Putamen (tissue), 1 donor: ENCODE measurements around the gene LY9.

ENCODE experiments used
- DNase-seq: peaks from one replicate; pipeline ENCODE4 v3.0.0-alpha.2; 2016; ENCODE audit warnings: low spot score

The LY9 gene, protein sequence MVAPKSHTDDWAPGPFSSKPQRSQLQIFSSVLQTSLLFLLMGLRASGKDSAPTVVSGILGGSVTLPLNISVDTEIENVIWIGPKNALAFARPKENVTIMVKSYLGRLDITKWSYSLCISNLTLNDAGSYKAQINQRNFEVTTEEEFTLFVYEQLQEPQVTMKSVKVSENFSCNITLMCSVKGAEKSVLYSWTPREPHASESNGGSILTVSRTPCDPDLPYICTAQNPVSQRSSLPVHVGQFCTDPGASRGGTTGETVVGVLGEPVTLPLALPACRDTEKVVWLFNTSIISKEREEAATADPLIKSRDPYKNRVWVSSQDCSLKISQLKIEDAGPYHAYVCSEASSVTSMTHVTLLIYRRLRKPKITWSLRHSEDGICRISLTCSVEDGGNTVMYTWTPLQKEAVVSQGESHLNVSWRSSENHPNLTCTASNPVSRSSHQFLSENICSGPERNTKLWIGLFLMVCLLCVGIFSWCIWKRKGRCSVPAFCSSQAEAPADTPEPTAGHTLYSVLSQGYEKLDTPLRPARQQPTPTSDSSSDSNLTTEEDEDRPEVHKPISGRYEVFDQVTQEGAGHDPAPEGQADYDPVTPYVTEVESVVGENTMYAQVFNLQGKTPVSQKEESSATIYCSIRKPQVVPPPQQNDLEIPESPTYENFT

GRCh38 chr1:160795951-160796383 lies at the start of gene LY9:
Gene LY9, plus strand, starts transcription at chr1:160796174. Its CDS starts 14 bp downstream, at chr1:160796188.
- DNase-seq, result no peak

DNA sequence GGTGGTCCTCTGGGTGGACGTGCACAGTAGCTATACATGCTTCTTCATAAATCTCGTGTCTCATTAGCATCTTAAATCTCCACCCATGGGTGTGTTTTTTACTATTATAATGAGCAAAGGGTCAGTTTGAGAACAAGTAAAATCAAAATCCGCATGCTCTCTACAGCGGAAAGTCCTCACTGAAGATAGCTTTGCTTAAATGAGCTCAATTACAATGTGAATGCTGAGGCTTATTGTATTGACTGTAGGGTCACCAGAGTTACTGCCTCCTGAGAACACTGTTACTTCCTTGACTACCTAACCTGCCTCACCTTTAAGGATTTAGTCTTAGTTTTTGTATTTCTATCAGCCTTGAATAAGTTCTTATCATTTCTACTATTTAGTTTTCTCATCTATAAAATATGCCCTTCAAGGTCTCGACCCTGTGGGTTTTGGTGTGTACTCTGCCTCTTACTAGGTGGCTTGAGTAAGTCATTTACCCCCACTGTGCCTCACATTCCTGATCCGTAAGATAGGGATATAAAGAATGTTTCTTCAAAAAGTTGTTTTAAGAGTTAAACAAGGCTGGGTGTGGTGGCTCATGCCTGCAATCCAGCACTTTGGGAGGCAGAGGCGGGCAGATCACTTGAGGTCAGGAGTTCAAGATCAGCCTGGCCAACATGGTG lies 49.0 kb upstream of the LY9 start:
- no peak for DNase-seq

DNA sequence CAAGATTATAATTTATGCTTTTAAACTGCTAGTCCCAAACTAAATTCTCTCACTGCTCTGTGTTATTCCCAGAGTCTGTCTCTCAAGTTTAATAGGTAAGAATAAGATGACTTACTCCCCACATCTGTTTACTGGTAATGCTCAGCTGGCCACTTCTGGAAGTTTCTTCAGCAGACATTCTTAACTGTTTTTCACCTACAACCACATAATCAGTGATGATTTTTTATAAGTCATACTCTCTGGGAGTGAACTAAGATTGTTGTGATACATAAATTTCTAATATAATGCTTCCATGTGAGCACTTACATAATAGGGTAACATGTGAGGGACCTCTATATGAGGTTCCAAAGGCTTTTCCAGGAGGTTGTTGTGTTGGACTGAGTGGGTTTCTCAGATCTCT lies 48.3 kb upstream of the LY9 start:
- no peak for DNase-seq

GRCh38 chr1:160748181-160748877 lies 47.6 kb upstream of the LY9 start:
- DNase-seq, result no peak

- no peak for DNase-seq
Observed at GRCh38 chr1:160748878-160749269, 47.1 kb upstream of the LY9 start.

DNA sequence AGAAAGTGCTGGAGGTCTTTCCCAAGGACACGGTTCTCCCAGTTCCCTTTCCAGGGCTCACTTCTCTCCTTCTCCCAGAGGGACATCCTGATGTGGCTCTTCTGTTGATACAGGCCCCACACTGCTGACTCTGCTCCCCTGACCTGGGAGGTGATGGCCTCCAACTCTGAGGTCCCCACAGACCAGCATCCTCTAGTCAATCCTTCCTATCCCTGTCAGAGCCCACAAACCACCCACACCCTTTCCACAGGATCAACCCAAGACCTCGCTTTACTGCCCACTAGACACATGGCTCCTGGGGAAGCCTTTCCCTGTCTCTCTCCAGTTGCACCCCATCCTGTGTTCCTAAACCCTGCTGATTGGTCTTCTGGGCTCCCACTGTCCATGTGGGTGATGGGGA lies 45.4 kb upstream of the LY9 start:
- DNase-seq, result no peak

GRCh38 chr1:160752406-160752805 lies 43.6 kb upstream of the LY9 start:
- no peak for DNase-seq

DNA sequence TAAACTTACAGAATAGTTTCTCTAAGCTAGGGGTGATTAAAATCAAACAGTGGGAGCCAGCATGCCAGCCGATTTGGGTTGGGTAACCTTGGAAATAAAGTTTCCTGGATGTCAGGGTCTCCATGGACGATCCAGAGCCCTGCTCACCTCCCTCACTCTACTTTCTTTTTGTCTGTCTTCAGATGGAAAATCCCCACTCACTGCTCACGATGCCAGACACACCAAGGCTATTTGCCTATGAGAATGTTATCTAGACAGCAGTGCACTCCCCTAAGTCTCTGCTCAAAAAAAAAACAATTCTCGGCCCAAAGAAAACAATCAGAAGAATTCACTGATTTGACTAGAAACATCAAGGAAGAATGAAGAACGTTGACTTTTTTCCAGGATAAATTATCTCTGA lies 43.0 kb upstream of the LY9 start:
- no peak for DNase-seq

DNA sequence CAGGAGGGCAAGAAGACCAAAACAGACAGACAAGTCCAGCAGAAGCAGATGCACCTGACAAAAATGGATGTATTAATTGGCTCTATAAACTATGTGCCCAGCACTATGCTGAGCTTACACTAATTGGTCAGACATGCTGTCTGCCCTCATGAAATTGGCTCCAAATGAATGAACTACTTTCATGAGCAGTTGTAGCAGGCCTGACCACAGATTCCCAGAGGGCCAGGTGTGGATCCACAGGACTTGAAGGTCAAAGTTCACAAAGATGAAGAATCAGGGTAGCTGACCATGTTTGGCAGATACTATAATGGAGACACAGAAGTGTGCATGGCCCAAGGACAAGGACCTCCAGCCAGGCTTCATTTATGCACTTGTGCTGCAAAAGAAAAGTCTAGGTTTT lies 42.4 kb upstream of the LY9 start:
- no peak for DNase-seq

DNA sequence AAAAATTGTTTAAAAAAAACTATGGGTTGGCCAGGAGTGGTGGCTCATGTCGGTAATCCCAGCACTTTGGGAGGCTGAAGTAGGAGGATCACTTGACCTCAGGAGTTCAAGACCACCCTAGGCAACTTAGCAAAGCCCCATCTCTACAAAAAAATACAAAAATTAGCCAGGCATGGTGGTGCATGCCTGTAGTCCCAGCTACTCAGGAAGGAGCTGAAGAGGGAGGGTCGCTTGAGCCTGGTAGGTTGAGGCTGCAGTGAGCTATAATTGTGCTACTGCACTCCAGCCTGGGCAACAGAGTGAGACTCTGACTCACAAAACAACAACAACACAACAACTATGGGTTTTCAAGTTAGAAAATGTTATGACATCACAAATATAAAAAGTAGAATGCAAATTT lies 40.5 kb upstream of the LY9 start:
- DNase-seq, result no peak

DNA sequence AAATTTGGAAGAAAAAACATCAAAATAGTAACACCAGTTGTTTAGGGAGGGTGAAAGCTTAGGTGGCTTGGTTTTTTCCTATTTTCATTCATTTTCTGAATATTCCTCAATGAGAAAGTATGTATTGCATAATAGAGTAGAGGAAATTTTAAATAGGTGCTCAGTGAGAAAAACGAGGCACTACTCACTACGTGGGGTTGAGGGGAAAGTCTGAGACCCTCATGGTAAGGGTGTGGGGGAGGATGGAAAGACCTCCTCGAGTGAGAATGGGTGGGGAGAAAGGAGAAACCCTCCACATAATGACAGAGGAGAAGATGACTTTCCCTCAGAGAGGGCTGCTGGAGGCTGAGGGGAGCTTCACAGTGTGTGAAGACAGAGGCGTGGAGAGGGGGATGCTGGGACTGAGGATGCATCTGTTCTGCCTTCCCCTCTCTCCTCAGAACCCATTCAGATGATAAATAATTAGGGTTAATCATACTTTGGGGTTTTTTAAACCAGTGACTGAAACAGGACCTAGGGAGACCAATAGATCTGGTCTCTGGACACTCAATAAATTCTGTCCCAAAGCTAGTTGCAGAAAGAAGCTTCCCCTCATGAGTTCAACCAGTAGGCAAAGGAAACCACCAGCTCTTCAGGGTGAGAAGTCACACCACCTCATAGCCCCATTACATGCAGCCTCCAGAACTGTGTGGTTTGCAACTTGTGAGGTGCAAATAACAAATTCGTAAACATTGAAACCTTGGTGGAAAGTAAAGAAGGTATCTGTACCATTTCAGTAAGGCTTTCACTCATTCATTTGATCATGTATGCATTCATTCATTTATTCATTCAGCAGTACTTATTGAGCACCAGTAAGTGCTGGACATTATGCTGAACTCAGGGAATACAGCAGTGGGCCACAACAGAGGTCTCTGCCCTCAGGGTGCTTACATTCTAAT lies 39.8 kb upstream of the LY9 start:
- no peak for DNase-seq

DNA sequence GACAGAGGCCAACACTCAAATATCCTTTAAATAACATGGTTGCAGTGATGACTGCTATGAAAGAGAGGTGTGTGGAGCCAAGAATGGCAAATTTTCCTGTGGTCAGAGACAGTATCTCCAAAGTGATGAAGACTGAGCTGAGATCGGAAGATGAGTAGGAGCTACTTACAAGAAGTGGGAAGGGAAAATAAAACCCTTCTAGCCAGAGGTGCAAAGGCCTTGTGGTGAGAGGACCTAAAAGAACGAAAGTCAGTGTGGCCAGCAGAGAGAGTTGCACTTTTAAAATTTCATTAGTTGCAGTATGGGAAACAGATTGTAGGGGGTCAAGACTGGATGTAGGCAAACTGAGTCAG lies 39.1 kb upstream of the LY9 start:
- no peak for DNase-seq

GRCh38 chr1:160758521-160758920 lies 37.5 kb upstream of the LY9 start:
- DNase-seq, result no peak

- DNase-seq, result no peak
Observed at GRCh38 chr1:160759740-160760139, 36.2 kb upstream of the LY9 start.

DNA sequence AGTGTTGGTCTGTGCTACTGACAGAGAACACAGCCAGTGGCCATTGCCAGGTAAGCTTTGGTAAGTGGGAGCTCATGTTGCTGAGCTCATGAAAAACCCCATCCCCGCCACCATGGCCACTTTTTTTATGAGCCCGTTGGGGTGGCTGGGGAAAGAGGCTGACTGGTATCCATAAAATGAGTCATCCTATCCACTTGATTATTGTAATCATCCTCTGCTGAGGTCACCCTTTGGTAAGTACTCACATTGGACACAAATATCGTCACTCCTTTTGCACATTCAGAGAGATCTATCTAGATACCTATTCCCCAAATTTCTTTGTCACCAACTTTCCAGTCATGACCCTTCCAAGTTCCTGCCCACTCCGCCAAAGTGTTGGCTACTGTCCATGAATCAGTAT lies 34.9 kb upstream of the LY9 start:
- no peak for DNase-seq

GRCh38 chr1:160761886-160762285 lies 34.1 kb upstream of the LY9 start:
- DNase-seq, result no peak

DNA sequence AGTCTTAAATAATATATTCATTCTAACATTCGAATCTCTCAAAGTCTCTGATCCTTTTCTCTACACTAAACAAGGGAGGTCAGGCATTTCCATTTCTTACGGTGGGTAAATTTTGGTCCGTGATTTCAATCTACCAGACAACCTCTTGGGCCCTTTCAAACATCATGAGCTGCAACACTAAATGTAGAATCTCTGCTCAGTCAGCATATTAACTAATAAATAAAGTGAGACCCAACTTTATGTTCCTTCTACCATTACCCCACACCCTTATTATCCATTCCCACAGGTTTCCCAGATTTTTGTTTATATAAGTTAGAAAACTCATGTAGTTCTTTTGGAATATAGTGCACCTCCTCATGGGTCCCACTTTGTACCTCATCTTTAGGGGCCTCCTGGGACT lies 32.0 kb upstream of the LY9 start:
- DNase-seq, result no peak

DNA sequence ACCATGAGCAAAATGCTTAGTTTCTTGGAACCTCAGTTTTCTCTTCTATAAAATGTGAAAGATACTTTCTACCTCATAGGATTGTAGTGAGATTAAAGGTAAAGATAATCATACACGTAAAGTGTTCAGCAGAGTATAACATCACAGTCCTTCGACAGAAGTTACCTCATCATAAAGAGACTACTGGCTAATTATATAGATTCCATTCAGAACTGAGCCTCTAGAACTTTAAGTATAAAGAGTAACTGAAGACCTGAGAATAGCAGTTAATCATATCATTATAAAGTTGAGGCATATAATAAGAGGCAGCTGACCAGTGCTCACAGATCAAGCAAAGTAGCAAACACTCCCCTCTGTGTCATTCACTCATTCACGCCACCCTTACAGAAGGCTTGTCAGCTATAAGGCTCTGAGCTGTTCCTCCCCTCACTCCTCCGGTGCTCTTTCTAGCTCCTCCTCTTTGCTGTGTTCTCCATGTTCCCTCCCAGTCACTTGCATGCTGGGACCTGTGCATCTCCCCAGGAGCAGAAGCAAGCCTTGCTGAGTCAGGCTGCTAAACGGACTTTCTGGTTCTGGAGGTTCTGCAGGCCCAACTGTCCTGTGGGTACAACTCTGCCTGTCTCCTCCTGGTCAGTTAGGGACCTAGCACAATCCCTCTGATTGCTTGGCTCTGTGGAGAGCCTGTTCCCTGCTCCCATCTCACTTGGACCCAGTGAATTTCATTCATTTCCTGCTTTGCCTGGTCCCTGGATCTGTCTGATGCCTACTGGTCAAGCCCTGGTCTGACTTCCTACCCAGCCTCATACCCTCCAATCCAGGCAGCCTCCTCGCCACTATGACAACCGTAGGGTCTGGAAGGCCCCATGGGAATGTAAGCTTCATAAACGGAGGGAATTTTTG lies 28.3 kb upstream of the LY9 start:
- DNase-seq, result no peak

DNA sequence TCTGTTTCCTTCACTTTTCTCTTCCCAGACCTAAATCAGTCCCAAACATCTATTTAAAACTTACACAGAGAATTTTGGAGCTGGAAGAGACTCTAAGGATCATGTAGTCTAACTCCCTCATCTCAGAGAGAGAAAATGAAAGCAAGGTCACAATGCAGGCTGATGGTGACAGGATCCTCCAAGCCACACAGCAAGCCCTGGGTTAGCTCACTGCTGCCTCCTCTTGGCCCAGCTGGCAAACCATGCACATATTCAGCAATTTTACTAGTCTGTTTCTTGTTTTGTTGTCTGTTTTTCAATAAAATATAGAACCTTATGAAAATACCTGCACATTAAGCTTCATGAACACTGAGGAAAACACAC lies 27.7 kb upstream of the LY9 start:
- DNase-seq, result no peak

- DNase-seq, result no peak
Observed at GRCh38 chr1:160772331-160772730, 23.6 kb upstream of the LY9 start.

DNA sequence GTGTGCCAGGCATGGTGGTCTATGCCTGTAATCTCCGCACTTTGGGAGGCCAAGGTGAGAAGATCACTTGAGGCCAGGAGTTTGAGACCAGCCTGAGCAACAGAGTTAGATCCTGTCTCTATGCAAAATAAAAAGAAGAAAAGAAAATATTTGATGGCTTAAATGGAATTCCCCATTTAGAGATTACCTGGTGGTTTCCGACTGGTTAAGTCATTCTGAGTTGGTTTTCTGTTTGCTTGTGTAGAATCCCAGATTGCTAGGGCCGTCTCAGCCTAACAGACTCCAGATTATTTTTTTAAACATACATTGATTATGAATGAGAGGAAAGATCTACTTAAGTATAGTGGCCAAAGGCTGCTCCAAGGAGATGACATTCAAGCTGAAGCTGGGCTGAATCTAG lies 22.9 kb upstream of the LY9 start:
- DNase-seq, result no peak
